Measurements from ENCODE around the gene SPAG7.

The SPAG7 gene

DNA sequence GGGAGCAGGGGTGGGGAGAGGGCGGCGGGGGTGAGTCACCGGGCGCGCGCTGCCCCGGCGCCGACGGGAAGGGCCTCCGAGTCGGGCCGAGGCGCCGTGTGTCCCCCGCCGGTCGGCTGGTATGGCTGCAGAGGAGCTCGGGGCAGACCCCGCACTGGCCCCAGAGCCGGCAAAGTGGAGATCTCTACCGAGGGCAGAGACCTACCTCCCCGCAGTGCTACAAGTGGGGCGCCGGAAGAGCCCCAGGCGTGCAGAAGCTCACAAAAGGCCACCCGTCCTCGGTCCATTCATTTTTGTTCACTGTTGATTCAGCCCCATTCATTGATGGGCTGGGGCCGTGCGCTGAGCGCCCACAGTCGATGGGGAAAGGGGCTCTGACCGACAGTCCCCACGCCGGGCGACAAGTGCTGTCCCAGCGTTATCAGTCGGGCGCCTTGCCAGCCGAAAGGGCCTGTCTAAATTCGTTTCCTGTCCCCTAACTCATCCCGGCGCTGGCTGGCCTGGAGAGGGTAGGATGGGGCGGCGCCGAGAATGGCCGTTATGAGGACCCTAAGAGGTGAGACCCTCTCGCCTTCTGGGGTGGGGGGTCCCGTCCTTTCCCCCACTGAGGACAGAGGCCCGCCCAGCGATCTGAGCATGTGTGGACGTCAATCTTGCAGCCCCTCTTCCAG is 17.4 kb downstream of the SPAG7 start:
- DNase-seq (ENCODE audit: low read depth, low spot score): no peak

DNA sequence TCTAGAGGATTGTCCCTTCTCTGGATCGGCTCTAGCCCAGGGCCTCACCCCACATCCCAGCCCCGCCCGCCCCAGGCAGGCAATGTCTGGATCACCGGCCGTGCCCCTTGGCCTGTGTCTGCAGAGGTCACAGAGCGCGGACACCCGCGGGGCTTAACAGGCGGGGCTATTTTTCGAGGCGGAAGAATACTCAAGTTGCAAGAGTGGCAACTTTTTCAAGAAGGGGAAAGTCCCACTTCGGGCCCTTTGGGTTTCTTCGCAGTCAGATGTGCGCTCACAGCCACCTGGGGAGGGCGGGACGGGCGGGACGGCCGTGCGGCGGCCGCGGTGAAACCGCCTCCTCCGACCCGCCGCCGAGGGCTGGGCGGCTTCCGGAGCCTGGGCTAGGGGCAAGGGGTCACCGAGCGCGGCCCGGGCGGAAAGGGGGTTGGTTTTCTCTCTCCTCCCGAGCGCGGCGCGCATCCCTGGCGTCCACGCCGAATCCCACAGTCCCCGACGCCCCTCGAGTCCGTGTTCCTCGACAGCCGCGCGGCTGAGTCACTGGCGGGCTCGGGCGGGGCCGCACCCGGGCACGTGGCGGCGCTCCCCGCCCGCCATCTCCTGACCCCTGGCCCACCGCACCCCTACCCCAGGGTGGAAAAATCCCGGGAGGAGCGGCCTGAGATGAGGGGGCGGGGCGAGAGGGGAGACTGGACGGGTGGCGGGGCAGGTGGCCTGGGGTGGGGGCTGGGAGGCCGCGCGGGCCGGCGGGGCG is 18.1 kb downstream of the SPAG7 start:
- peak; percentile 78 for DNase-seq (ENCODE audit: low read depth, low spot score)

DNA sequence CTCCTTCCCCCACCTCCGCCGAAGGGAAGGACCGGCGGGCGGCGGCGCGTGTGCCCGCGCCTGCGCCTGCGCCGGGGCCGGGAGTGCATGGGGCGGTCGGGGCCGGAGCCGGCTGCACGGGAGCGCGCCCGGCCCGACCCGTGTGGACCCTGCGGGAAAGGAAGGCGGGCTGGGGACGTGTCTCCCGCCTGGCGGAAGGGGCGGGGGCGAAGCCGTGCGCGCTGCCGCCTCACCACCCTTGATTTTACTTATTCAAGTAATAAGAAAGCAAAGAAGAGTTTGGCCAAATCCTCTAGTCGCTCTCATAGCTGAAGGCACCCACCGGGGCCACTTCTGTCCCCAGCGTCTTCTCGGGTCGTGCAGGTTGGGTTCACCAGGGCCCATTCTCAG is 18.7 kb downstream of the SPAG7 start:
- peak; percentile 95 for DNase-seq (ENCODE audit: low read depth, low spot score)

DNA sequence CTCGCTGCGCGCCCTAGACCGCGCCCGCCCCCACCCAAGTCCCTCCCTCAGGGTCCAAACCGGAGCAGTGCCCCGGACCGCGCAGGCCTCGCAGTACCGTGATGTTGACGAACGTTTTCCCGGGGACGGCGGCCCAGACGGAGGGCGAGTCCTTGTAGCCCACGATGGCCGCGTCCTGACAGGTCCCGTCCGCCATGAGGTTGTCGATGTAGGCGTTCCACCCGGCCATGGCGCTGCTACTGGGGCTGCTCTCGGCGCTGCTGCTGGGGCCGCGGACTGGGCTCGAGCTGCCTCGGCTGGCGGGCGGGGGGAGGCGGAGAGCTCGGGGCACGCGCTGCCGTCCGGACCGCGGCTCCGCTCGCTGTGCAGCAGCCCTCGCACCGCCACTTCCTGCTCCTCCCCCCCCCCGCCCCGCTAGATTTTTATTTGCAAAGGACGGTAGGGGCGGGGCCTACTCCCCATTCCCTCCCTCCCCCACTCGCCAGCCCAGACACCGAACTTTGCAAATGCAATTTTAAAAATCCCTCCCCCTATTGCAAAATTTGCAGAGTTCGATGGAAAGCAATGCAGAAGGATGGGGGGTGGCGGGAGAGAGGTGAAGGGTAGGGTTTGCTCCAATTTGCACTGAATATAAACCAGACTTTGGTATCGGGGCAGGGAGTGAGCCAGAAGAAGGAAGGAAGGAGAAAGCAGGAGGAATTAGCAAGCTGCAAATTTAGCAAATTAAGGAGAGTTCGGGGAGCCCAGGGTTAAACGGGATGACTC is 19.3 kb downstream of the SPAG7 start, which contains the start of gene PFN1:
TSS of gene PFN1 (minus strand) at position 365 of the 765 bp plus-strand sequence. CDS start at position 229, 136 bp downstream.
- peak; percentile 94 for DNase-seq (ENCODE audit: low read depth, low spot score)

DNA sequence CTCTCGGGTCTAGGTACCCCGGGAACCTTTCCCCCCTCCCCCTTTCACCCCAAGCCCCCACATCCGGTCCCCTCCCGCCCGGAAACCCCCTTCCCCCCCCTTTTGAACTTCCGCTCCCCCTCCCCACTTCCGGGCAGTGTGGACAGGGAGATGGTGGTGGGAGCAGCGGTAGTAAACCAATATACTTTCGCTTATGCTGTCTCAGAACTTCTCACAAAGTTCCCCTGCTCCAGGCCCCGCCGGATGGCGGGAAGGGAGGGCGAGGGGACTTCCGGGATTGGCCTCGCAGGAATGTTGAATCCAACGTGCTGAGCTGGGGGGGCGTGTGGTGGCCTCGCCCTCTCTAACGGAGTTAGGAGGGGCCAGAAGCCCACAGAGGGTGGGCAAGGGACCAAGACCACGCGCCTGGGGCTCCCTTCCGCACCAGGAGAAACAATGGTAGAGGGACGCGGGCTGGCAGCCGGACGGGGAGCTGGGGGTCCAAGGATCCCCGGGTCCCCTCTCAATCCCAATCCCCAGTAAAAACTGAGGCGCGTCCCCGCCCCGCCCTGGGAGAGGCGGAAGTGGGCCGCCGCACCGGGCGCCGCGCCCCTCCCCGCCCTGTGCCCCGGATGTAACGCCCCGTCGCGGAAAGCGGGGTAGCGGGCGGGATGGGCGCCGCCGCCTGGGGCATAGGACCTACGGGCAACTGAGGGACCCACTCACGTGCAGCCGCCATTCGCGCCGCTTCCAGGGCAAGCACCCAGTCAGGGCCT is 20.0 kb downstream of the SPAG7 start:
- peak; percentile 79 for DNase-seq (ENCODE audit: low read depth, low spot score)

DNA sequence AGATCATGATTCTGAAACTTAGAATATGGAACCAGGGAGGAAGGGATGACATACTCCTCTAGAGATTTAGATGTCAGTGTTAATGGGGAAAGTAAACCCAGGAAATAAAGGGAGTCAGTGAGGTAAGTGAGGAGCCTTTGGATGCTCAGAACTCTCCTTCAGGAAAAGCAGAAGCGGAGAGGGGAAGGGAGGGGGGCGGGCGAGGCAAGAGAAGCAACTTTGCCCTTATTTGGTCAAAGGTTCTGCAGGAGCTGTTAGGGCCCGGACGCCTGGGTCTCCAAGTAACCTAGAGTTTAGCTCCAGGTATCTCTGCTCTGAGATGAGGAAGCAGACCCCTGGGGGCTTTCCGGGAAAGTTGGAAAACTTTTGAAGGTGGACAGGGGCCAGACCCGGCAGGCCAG is 20.6 kb downstream of the SPAG7 start:
- DNase-seq (ENCODE audit: low read depth, low spot score): peak; percentile 48

DNA sequence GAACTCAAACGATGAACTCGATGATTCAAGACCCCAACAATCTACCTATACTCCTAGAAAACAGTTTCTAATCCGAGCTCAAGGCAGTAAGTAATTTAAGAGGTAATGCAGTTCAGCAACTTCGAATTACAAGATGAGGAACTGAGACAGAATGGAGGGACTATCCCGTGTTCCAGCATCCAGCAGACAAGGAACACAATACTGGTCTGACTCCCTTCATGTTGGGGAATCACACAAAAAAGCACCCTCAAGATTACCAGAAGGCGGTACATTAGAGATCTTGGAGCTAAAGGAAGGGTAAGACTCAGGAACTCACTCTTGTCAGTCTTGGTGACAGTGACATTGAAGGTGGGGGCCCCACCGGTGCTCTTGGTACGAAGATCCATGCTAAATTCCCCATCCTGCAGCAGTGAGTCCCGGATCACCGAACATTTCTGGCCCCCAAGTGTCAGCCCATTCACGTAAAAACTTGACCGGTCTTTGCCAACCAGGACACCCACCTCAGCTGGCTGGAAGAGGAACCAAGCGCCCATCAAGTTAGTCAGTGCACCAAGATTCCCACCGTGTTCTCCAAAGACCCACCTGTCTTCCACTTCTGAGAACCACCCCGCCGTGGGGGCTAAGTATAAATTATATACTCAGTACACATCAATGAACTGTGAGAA is 21.2 kb downstream of the SPAG7 start:
- DNase-seq (ENCODE audit: low read depth, low spot score): no peak

- no peak for DNase-seq (ENCODE audit: low read depth, low spot score)
Observed at GRCh38 chr17:4945944-4946280, 21.7 kb downstream of the SPAG7 start.

DNA sequence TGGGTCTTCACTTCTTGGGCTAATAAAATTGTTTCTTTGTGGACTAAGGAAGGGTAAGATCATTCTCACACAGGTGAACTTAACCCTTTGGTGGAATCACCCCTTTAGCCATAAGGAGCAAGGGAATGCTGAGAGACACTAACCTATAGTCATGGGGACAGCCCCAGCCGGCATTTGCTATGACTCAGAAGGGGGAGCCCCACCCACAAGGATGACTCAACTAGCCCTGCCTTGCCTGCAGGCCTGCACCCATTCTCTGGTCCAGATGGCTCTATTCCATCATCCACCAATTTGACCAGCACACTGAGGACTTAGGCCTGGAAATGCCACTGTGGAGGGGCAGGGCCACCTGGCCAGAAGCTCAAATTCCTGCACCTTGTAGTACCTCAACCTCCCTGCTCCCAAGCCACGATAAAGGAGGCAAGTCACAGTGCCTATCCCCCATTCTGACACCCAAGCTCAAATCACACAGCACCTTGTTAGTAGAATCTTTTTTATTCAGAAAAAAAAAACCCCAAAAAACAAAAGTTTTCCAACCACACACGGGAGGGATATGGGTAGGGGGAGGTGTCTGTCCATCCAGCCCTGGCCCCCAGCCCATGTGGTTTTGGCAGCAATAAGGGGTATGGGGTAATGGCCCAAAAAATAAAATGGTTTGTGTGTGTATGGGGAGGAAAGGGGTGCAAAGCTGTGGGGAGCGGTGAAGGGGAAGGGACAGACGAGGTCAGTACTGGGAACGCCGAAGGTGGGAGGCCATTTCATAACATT is 22.3 kb downstream of the SPAG7 start:
- peak; percentile 90 for DNase-seq (ENCODE audit: low read depth, low spot score)

- no peak for DNase-seq (ENCODE audit: low read depth, low spot score)
Observed at GRCh38 chr17:4944554-4945175, 23.0 kb downstream of the SPAG7 start.

DNA sequence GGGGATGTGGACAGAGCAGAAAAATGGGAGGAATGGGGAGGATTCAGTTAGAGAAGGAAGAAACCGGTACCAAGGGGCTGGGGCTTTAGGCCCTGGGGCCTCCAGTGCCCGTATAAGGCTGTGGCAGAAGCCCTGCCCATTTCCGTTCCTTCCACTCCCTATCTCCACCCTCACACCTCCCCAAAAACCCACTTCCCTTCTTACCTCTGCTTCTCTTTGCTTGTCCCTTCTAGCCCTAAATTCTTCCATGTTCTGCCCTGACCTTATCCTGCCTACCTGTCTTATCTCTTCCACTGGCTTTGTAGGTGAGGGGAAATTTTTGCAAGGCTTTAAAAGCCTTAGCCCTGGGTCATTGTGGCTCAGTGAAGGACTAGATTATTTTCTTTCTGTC is 23.5 kb downstream of the SPAG7 start:
- DNase-seq (ENCODE audit: low read depth, low spot score): no peak

DNA sequence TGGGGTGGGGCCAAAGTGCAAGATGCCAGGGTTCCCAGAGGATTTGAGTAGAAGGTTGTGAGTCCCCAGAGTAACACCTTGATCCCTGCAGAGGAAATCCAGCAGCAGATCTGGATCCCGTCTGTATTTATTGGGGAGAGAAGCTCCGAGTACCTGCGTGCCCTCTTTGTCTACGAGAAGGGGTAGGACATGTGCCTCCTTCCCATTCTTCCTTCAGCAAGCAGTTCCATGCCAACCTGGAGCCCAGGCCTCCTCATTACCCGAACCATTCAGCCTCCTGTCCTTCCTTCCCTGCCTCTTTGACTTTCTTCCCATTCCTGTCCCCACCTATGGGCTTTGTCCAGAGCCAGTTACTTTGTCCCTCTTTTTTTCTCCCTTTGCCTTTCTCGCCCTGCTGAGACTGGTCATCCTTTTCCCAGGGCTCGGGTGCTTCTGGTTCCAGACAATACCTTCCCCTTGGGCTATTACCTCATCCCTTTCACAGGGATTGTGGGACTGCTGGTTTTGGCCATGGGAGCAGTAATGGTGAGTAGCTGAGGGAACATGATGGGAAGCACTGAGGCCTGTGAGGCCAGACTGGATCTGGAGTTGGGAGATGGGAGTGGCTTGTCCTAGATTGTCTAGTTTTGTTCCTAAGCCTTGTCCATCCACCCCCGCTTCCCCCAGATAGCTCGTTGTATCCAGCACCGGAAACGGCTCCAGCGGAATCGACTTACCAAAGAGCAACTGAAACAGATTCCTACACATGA is 24.7 kb downstream of the SPAG7 start:
- no peak for DNase-seq (ENCODE audit: low read depth, low spot score)

DNA sequence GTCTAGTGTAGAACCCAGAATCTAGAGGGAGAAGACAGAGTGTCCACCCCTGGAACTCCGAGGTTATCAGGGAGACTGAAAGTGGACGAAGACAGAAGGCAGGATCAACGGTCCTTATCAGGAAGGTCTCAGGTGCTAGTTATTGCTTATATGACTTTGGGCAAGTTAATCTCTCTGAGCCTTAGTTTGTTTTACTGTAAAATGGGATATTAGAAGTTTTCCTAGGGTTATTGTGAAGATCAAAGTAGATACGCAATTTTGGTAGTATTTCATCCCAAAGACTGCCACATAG is 26.4 kb downstream of the SPAG7 start:
- DNase-seq (ENCODE audit: low read depth, low spot score): no peak

DNA sequence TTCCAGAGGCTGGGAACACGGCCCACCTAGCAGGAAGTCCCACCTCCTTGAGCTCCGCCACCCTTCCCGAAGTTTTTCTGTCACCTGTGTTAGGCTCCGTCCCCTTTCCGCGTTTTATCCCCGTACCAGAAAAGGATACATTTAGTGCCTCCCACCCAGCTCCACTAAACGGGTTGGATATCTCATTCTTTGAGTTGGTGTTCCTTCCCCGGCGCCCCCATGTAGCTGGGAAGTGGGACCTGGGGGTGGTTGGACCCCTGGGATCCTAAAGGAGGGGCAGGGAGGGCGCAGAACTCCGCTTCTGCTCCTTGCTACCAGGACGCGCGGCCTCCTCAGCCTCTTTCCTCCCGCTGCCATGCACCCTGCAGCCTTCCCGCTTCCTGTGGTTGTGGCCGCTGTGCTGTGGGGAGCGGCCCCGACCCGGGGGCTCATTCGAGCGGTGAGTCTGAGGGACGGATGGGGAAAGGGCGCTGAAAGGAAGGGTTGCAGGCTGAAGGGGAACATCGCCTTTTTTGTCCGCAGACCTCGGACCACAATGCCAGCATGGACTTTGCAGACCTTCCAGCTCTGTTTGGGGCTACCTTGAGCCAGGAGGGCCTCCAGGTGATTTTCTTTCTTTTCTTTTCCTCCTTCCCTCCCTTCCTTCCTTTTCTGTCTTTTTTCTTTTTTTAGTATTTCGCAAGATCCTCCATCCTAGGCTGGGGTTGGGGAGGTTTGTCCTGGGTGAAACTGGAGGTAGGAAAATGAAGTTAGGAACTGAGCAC is 26.9 kb downstream of the SPAG7 start:
- no peak for DNase-seq (ENCODE audit: low read depth, low spot score)

- DNase-seq (ENCODE audit: low read depth, low spot score): peak; percentile 99
Observed at GRCh38 chr17:4939796-4940554, 27.6 kb downstream of the SPAG7 start, which contains the start of the genes RNF167 and SLC25A11. Gene RNF167 (plus strand): TSS chr17:4940268. CDS start chr17:4940910, 642 bp downstream. Gene SLC25A11 (minus strand): TSS chr17:4940046. CDS start chr17:4939910, 136 bp downstream.

GRCh38 chr17:4939546-4939795 is 28.1 kb downstream of the SPAG7 start:
- DNase-seq (ENCODE audit: low read depth, low spot score): no peak

GRCh38 chr17:4938688-4939545 is 28.7 kb downstream of the SPAG7 start:
- DNase-seq (ENCODE audit: low read depth, low spot score): no peak

Data from astrocyte of the hippocampus (primary cell).